ENCODE measurements around the gene DNAH8.
A peak's percentile ranks its signal among the peaks of the same experiment; 100 is the strongest.
"Not testable (repeated sequence)": the region's sequence is repeated elsewhere in the genome, so short reads cannot be mapped to it uniquely, and the experiment has no call there.

The DNAH8 gene

GRCh38 chr6:38687549-38687948 is 27.6 kb upstream of the DNAH8 start:
- Mint-ChIP-seq H3K36me3 (ENCODE audit: insufficient read depth) (peaks cover 13% of the 10 kb centered on the region), H3K27ac (peak overlapping the region in 1 of 2 donors; percentile 64), H3K27me3 (no peaks in the 10 kb centered on the region), H3K9me3 (no peaks in the 10 kb centered on the region), H3K4me3 (no peak overlapping the region), H3K4me1 (ENCODE audit: low read depth in 2 of 2) (peaks cover 8 to 23% of the 10 kb centered on the region in 2 donors)
- DNase-seq, result no peak
- no peak for ATAC-seq (replicated peaks)

GRCh38 chr6:38688579-38689087 is 26.5 kb upstream of the DNAH8 start:
- Mint-ChIP-seq H3K36me3 (ENCODE audit: insufficient read depth) (peaks cover 5% of the 10 kb centered on the region), H3K4me3 (no peak overlapping the region), H3K27ac (peak overlapping the region in 1 of 2 donors; percentile 41), H3K9me3 (no peaks in the 10 kb centered on the region), H3K27me3 (no peaks in the 10 kb centered on the region), H3K4me1 (ENCODE audit: low read depth in 2 of 2) (peaks cover 8 to 27% of the 10 kb centered on the region in 2 donors)
- DNase-seq (no peak), ATAC-seq (replicated peaks) (no peak)

- Mint-ChIP-seq H3K27me3 (no peaks in the 10 kb centered on the region), H3K36me3 (ENCODE audit: insufficient read depth) (no peaks in the 10 kb centered on the region), H3K27ac (peak overlapping the region in 1 of 2 donors; percentile 58), H3K4me1 (ENCODE audit: low read depth in 2 of 2) (peaks cover 19 to 45% of the 10 kb centered on the region in 2 donors), H3K9me3 (peaks cover 5 to 7% of the 10 kb centered on the region in 2 donors), H3K4me3 (no peak overlapping the region)
- ATAC-seq (replicated peaks) (no peak), DNase-seq (no peak)
Observed at GRCh38 chr6:38695227-38695900, 19.7 kb upstream of the DNAH8 start.

- no peaks in the 10 kb centered on the region for H3K36me3 Mint-ChIP-seq (ENCODE audit: insufficient read depth)
- ATAC-seq (replicated peaks), result no peak
Observed at GRCh38 chr6:38695933-38696332, 19.2 kb upstream of the DNAH8 start.

GRCh38 chr6:38696345-38696744 is 18.8 kb upstream of the DNAH8 start:
- ATAC-seq (replicated peaks), result no peak
- H3K36me3 Mint-ChIP-seq (ENCODE audit: insufficient read depth), result no peaks in the 10 kb centered on the region
- H3K27me3 Mint-ChIP-seq, result no peaks in the 10 kb centered on the region
- peaks cover 5 to 9% of the 10 kb centered on the region in 2 donors for H3K9me3 Mint-ChIP-seq
- no peak overlapping the region for H3K4me3 Mint-ChIP-seq
- H3K27ac Mint-ChIP-seq, result peak overlapping the region in 1 of 2 donors; percentile 3
- peaks cover 19 to 49% of the 10 kb centered on the region in 2 donors for H3K4me1 Mint-ChIP-seq (ENCODE audit: low read depth in 2 of 2)
- no peak for DNase-seq

More at GRCh38 chr6:38695933-38696332, 19.2 kb upstream of the DNAH8 start:
- Mint-ChIP-seq H3K4me1 (ENCODE audit: low read depth in 2 of 2) (peaks cover 19 to 47% of the 10 kb centered on the region in 2 donors), H3K4me3 (no peak overlapping the region), H3K27me3 (no peaks in the 10 kb centered on the region), H3K27ac (peak overlapping the region; percentile 3 to 58), H3K9me3 (peaks cover 5 to 9% of the 10 kb centered on the region in 2 donors)
- DNase-seq, result no peak

GRCh38 chr6:38697846-38698245 is 17.3 kb upstream of the DNAH8 start:
- ATAC-seq (replicated peaks), result no peak
- Mint-ChIP-seq H3K9me3 (peaks cover 5 to 9% of the 10 kb centered on the region in 2 donors), H3K36me3 (ENCODE audit: insufficient read depth) (peaks cover 13% of the 10 kb centered on the region), H3K27ac (peak overlapping the region in 1 of 2 donors; percentile 40), H3K4me3 (no peak overlapping the region), H3K4me1 (ENCODE audit: low read depth in 2 of 2) (peaks cover 28 to 57% of the 10 kb centered on the region in 2 donors), H3K27me3 (no peaks in the 10 kb centered on the region)
- no peak for DNase-seq

GRCh38 chr6:38699702-38700101 is 15.4 kb upstream of the DNAH8 start:
- not testable (repeated sequence) for H3K4me3 Mint-ChIP-seq; H3K9me3 Mint-ChIP-seq; ATAC-seq (replicated peaks); DNase-seq; H3K27ac Mint-ChIP-seq; H3K27me3 Mint-ChIP-seq
- Mint-ChIP-seq H3K36me3 (ENCODE audit: insufficient read depth) (peaks cover 17% of the 10 kb centered on the region), H3K4me1 (ENCODE audit: low read depth in 2 of 2) (peaks cover 29 to 60% of the 10 kb centered on the region in 2 donors)

GRCh38 chr6:38701551-38701950 is 13.6 kb upstream of the DNAH8 start:
- Mint-ChIP-seq H3K9me3 (peaks cover 5 to 9% of the 10 kb centered on the region in 2 donors), H3K4me3 (peak overlapping the region; percentile 86 to 93), H3K27ac (peak overlapping the region; percentile 92 to 95), H3K27me3 (peaks cover 1 to 11% of the 10 kb centered on the region in 2 donors), H3K4me1 (ENCODE audit: low read depth in 2 of 2) (peaks cover 29 to 48% of the 10 kb centered on the region in 2 donors), H3K36me3 (ENCODE audit: insufficient read depth) (peaks cover 17% of the 10 kb centered on the region)
- no peak for DNase-seq
- no peak for ATAC-seq (replicated peaks)

- peaks cover 5 to 9% of the 10 kb centered on the region in 2 donors for H3K9me3 Mint-ChIP-seq
- peak within 1 kb of the TSS; percentile 92 to 95 for H3K27ac Mint-ChIP-seq
- ATAC-seq (replicated peaks) (peak; percentile 99), DNase-seq (peak; percentile 92 to 94 (median 93))
- peaks cover 12 to 22% of the 10 kb centered on the region in 2 donors for H3K27me3 Mint-ChIP-seq
- H3K4me3 Mint-ChIP-seq, result peak within 1 kb of the TSS; percentile 86 to 93
- H3K36me3 Mint-ChIP-seq (ENCODE audit: insufficient read depth), result peaks cover 17% of the 10 kb centered on the region
- peaks cover 25 to 45% of the 10 kb centered on the region in 2 donors for H3K4me1 Mint-ChIP-seq (ENCODE audit: low read depth in 2 of 2)
Observed at GRCh38 chr6:38702558-38703397, 12.3 kb upstream of the DNAH8 start, which contains the start of gene GLO1. TSS of gene GLO1 (minus strand) at chr6:38703145. CDS start at chr6:38703054, 91 bp downstream.

GRCh38 chr6:38703949-38704590 is 11.0 kb upstream of the DNAH8 start:
- Mint-ChIP-seq H3K9me3 (peaks cover 5 to 9% of the 10 kb centered on the region in 2 donors), H3K36me3 (ENCODE audit: insufficient read depth) (peaks cover 17% of the 10 kb centered on the region), H3K27ac (peak overlapping the region in 1 of 2 donors; percentile 68), H3K27me3 (peaks cover 12 to 22% of the 10 kb centered on the region in 2 donors), H3K4me3 (no peak overlapping the region), H3K4me1 (ENCODE audit: low read depth in 2 of 2) (peaks cover 18 to 35% of the 10 kb centered on the region in 2 donors)
- DNase-seq (no peak), ATAC-seq (replicated peaks) (no peak)

GRCh38 chr6:38705924-38706323 is 9.2 kb upstream of the DNAH8 start:
- H3K9me3 Mint-ChIP-seq, result no peaks in the 10 kb centered on the region
- peaks cover 11 to 24% of the 10 kb centered on the region in 2 donors for H3K4me1 Mint-ChIP-seq (ENCODE audit: low read depth in 2 of 2)
- no peak for ATAC-seq (replicated peaks)
- H3K27me3 Mint-ChIP-seq, result peaks cover 12 to 22% of the 10 kb centered on the region in 2 donors
- H3K27ac Mint-ChIP-seq, result no peak overlapping the region
- no peak overlapping the region for H3K4me3 Mint-ChIP-seq
- H3K36me3 Mint-ChIP-seq (ENCODE audit: insufficient read depth), result peaks cover 21% of the 10 kb centered on the region
- no peak for DNase-seq

GRCh38 chr6:38708496-38708895 is 6.6 kb upstream of the DNAH8 start:
- Mint-ChIP-seq H3K9me3 (no peaks in the 10 kb centered on the region), H3K4me3 (no peak overlapping the region), H3K36me3 (ENCODE audit: insufficient read depth) (peaks cover 8% of the 10 kb centered on the region), H3K27ac (no peak overlapping the region), H3K27me3 (peaks cover 12 to 22% of the 10 kb centered on the region in 2 donors), H3K4me1 (ENCODE audit: low read depth in 2 of 2) (peaks cover 3% of the 10 kb centered on the region in 2 donors)
- DNase-seq (no peak), ATAC-seq (replicated peaks) (no peak)

- peak overlapping the region; percentile 88 to 91 for H3K27ac Mint-ChIP-seq
- no peaks in the 10 kb centered on the region for H3K9me3 Mint-ChIP-seq
- peaks cover 13 to 14% of the 10 kb centered on the region in 2 donors for H3K27me3 Mint-ChIP-seq
- peak; percentile 90 for ATAC-seq (replicated peaks)
- DNase-seq, result peak; percentile 31 to 38 (median 34)
- H3K36me3 Mint-ChIP-seq (ENCODE audit: insufficient read depth), result peaks cover 12% of the 10 kb centered on the region
- H3K4me3 Mint-ChIP-seq, result peak overlapping the region; percentile 48 to 59
- H3K4me1 Mint-ChIP-seq (ENCODE audit: low read depth in 2 of 2), result peaks cover 13 to 19% of the 10 kb centered on the region in 2 donors
Observed at GRCh38 chr6:38713812-38714211, 1.3 kb upstream of the DNAH8 start.

Measured in effector memory CD8-positive, alpha-beta T cell (primary cell).